GM18909 (cell line): Measurements from ENCODE around the gene ORM1.
"Not testable (repeated sequence)": the region's sequence is repeated elsewhere in the genome, so short reads cannot be mapped to it uniquely, and the experiment has no call there.

Experiments
- ATAC-seq: cut with Tn5 transposase; IDR thresholded peaks from one replicate; pipeline ENCODE4 v1.9.1; 2021; ENCODE audit warnings: mild to moderate bottlenecking; ENCODE audit not compliant: unreplicated experiment, poor library complexity

The ORM1 gene

DNA sequence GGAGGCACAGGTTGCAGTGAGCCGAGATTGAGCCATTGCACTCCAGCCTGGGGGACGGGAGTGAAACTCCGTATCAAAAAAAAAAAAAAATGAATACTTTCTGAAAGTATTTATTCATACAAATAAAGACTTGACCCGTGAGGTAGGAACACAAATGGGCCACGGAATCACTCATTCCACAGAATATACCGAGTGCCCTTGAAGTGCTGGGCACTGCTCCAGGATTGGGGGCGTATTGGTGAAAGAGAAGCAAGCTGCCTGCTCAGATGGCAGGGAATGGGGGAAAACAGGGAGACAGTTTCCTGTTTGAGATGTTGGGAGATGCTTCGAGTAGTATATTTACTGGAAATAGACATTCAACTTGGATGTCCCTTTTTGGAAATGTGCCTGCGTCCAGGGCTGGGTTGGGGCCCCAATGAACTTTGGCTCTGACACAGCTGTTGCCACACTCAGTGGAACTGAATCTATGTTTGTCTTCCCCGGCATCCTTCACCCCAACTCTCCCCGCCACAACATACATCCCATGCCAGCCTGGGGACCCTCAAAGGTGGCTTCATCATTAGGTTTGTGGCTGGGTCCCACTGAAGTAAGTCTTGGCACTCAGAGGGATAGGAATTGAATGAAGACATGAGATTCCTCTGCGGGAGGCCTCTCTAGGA is 609 bp upstream of the ORM1 start:
- ATAC-seq, result not testable (repeated sequence)

DNA sequence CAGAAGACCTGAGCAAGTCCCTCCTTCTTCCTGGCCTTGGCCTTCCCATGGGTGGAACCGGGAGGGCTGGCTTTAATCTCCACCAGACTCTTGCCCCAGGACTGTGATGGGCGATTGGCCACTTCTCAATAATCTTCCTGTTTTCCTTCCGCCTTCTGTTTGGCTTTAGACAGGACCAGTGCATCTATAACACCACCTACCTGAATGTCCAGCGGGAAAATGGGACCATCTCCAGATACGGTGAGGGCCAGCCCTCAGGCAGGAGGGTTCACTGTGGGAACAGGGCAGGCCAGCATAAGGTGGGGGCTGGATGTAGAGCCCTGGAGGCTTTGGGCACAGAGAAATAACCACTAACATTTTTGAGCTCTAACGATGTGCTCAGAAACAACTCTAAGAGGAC is 951 bp downstream of the ORM1 start:
- ATAC-seq, result not testable (repeated sequence)

DNA sequence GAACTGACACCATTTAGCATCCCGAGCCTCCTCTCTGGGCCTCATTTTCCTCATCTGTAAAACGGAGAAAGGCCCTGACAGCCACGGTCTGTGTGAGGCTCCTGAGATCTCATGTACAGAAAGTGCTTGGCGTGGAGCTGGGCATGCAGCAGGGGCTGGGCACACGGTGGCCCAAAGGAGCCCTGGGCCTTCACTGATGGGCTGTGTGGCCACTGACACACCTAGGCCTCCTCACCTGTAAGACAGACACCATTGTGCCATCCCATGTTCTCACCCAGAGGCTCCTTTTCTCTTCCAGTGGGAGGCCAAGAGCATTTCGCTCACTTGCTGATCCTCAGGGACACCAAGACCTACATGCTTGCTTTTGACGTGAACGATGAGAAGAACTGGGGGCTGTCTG is 1.6 kb downstream of the ORM1 start:
- ATAC-seq, result no peak

DNA sequence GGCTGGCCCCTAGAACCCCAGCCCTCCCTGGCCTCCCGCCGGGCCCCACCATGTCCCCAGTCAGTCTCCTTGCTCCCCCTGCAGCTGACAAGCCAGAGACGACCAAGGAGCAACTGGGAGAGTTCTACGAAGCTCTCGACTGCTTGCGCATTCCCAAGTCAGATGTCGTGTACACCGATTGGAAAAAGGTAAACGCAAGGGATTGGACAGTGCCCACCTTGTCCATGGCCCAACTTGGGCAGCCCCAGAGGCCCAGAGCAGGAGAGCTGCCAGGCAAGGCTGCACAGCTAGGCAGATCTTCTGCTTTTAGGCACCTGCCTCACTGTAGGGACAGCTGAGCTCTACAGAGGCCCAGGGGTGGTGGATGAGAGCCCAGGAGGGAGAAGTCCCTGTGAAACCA is 2.1 kb downstream of the ORM1 start:
- not testable (repeated sequence) for ATAC-seq

DNA sequence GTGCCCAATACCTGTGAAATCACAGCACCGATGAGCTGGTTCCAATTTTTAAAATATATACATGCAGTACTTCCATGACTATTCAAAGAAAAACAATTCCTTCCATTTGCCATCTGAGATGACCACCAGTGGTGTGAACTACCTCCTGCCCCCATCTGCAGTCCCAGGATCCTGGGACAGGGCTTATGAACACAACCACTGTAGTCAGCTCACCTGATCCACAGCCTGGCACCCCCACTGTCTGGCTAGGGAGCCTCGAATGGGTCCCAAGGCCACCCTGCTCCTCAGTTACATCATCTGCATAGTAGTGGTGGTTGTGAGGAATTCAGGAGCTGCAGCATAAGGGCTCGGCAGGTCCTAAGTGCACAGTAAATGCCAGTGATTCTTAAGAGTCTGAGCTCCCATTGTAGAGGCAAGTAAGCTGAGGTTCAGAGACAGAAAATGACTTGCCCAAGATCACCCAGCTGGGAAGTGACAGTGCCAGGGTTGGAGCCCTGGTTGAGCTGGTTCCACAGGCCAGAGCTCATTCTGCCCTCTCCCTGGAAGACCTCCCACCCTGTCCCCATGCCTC is 2.9 kb downstream of the ORM1 start:
- not testable (repeated sequence) for ATAC-seq

DNA sequence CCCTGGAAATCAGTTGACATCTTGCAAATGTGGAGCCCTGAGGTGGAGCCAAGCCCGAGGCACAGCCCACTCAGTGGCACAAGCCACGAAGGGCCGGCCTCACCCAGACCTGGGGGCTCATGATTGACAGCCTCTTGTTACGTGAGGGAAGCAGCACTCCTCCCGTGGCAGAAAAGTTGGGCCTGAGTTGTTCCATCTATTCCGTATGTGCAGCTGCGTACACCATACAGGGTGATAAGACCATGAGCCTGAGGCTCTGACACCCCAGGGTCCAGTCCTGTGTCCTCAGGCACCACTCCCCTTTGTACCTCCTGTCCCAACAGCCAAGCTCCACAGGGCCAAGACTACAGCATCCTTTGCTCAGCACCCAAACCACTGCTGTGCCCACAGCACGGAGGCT is 4.9 kb downstream of the ORM1 start:
- ATAC-seq, result no peak

DNA sequence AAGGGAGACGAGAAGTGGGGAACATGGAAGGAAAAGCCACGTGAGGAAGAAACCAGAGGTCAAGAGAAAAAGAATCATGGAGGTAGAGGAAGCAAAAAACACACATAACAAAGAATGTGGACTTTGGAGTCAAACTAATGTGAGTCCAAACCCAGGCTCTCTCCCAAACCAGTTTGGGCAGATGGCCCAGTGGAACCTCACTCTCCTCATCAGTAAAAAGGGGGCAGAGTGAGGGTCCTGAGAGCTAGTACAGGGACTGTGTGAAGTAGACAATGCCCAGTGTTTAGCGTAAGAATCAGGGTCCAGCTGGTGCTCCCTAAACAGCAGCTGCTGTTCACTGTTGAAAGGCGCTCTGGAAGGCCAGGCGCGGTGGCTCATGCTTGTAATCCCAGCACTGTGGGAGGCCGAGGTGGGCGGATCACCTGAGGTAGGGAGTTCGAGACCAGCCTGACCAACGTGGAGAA is 5.5 kb downstream of the ORM1 start:
- ATAC-seq, result not testable (repeated sequence)

DNA sequence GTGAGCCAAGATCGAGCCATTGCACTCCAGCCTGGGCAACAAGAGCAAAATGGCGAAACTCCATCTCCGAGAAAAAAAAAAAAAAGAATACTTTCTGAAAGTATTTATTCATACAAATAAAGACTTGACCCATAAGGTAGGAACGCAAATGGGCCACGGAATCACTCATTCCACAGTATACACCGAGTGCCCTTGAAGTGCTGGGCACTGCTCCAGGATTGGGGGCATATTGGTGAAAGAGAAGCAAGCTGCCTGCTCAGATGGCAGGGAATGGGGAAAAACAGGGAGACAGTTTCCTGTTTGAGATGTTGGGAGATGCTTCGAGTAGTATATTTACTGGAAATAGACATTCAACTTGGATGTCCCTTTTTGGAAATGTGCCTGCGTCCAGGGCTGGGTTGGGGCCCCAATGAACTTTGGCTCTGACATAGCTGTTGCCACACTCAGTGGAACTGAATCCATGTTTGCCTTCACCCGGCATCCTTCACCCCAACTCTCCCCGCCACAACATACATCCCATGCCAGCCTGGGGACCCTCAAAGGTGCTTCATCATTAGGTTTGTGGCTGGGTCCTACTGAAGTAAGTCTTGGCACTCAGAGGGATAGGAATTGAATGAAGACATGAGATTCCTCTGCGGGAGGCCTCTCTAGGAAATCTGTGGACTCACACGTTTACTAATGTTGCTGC is 6.2 kb downstream of the ORM1 start:
- not testable (repeated sequence) for ATAC-seq

DNA sequence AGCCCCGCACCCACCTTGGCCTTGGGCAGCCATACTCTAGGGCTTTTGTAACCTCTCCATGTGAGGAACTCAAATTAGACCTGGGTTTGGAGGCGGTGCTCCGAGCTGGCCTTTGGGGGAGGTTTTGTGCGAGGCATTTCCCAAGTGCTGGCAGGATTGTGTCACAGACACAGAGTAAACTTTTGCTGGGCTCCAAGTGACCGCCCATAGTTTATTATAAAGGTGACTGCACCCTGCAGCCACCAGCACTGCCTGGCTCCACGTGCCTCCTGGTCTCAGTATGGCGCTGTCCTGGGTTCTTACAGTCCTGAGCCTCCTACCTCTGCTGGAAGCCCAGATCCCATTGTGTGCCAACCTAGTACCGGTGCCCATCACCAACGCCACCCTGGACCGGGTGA is 6.7 kb downstream of the ORM1 start, which contains the start of gene ORM2:
Gene ORM2, plus strand, starts transcription at position 245 of the 398 bp plus-strand sequence. Its CDS starts 36 bp downstream, at position 281.
- ATAC-seq, result not testable (repeated sequence)

DNA sequence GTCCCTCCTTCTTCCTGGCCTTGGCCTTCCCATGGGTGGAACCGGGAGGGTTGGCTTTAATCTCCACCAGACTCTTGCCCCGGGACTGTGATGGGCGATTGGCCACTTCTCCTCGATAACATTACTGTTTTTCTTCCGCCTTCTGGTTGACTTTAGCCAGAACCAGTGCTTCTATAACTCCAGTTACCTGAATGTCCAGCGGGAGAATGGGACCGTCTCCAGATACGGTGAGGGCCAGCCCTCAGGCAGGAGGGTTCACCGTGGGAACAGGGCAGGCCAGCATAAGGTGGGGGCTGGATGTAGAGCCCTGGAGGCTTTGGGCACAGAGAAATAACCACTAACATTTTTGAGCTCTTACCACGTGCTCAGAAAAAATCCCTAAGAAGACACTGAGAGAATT is 7.7 kb downstream of the ORM1 start:
- no peak for ATAC-seq

DNA sequence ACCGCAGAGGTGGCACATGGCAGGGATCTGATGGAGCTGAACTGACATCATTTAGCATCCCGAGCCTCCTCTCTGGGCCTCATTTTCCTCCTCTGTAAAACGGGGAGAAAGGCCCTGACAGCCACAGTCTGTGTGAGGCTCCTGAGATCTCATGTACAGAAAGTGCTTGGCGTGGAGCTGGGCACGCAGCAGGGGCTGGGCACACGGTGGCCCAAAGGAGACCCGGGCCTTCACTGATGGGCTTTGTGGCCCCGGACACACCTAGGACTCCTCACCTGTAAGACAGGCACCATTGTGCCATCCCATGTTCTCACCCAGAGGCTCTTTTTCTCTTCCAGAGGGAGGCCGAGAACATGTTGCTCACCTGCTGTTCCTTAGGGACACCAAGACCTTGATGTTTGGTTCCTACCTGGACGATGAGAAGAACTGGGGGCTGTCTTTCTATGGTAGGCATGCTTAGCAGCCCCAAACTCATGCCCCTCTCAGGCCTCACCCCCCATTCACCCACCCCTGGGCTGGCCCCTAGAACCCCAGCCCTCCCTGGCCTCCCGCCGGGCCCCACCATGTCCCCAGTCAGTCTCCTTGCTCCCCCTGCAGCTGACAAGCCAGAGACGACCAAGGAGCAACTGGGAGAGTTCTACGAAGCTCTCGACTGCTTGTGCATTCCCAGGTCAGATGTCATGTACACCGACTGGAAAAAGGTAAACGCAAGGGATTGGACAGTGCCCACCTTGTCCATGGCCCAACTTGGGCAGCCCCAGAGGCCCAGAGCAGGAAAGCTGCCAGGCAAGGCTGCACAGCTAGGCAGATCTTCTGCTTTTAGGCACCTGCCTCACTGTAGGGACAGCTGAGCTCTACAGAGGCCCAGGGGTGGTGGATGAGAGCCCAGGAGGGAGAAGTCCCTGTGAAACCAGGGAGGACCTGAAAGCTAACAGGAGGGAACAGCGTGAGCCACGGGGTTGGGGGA is 8.6 kb downstream of the ORM1 start:
- not testable (repeated sequence) for ATAC-seq

DNA sequence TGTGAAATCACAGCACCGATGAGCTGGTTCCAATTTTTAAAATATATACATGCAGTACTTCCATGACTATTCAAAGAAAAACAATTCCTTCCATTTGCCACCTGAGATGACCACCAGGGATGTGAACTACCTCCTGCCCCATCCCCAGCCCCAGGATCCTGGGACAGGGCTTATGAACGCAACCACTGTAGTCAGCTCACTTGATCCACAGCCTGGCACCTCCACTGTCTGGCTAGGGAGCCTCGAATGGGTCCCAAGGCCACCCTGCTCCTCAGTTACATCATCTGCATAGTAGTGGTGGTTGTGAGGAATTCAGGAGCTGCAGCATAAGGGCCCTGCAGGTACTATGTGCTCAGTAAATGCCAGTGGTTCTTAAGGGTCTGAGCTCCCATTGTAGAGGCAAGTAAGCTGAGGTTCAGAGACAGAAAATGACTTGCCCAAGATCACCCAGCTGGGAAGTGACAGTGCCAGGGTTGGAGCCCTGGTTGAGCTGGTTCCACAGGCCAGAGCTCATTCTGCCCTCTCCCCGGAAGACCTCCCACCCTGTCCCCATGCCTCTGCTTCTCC is 9.7 kb downstream of the ORM1 start:
- ATAC-seq, result not testable (repeated sequence)

DNA sequence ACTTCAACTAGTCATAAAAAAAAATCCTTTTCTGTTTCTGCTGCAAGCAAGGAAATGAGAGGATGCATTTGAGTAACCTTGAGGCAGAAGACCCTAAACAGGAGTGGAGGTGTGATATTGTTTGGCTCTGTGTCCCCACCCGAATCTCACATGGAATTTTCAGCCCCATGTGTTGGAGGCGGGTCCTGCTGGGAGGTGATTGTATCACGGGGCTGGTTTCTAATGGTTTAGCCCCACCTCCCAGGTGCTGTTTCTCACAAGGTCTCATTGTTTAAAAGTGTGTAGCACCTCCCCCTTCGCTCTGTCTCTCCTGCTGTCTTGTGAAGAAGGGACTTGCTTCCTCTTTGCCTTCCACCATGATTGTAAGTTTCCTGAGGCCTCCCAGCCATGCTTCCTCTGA is 10.8 kb downstream of the ORM1 start:
- ATAC-seq, result not testable (repeated sequence)

DNA sequence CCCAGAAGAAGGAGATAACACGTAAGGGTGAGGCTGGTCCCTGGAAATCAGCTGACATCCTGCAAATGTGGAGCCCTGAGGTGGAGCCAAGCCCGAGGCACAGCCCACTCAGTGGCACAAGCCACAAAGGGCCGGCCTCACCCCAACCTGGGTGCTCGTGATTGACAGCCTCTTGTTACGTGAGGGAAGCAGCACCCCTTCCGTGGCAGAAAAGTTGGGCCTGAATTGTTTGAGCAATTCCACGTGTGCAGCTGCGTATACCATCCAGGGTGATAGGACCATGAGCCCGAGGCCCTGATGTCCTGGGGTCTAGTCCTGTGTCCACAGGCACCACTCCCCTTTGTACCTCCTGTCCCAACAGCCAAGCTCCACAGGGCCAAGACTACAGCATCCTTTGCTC is 11.6 kb downstream of the ORM1 start:
- no peak for ATAC-seq

DNA sequence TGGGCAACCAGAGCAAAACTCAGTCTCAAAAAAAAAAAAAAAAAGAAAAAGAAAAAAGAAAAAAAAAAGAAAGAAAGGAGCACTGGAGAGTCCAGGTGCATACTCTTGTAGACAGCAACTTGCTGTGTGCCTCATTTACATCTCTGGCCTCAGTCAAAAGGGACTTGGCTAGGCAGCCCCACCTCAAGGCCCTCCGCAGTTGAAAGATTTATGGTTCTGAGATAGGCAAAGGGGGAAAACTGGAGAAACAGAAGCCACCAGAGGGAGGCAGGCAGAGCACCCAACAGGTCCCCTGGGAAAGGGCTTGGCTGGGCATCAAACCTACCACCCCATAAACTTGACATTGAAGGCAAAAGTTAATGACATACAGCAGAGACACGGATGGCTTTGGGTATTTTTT is 12.8 kb downstream of the ORM1 start:
- no peak for ATAC-seq

DNA sequence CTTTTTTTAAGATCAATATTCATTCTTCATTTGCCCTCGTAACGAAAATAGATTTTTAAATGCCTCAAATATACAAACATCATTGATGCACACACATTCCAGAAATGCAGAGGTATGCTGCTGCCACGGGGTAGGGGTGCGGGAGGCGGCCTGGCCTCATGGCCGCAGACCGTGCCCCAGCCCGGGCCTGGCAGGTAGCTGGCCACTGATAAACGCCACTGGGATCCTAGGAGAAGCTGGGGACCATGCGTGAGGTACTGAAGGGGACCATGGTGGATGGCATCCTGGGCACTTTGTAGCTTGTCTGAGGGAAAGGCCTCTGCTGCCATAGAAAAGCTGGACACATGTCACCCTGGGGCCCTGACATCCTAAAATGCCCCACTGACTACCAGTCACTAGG is 13.3 kb downstream of the ORM1 start:
- no peak for ATAC-seq

DNA sequence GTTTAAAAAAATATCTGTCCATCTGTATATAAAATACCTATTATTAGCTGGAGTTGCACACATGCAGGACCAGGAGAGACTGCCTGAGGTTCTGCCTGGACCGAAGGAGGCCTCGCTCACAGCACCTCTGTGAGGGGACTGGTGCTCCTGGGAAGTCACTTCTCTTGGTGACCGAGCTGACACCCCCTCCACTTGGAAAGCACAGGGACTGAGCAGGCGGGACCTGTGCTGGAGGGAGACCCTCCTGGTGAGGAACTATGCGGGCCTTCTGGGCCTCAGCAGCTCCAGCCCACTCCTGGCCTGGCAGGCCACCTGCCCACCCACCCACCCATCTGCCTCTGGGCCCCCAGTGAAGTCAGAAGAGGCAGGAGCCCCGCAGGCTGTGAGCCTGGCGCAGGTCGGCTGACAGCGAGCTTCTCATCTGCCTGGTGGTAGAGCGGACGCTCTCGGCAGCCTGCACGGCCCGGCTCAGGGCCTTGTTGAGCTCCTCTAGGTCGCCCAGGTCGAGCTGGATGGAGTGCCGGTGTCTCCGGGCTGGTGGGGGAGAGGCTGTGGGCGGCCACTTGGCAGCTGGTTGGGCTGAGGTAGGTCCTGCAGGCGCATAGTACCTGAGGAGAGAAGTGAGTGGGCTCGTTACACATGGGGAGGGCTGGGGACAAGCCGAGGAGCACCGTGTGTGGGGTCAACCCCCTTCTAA is 13.9 kb downstream of the ORM1 start:
- no peak for ATAC-seq

DNA sequence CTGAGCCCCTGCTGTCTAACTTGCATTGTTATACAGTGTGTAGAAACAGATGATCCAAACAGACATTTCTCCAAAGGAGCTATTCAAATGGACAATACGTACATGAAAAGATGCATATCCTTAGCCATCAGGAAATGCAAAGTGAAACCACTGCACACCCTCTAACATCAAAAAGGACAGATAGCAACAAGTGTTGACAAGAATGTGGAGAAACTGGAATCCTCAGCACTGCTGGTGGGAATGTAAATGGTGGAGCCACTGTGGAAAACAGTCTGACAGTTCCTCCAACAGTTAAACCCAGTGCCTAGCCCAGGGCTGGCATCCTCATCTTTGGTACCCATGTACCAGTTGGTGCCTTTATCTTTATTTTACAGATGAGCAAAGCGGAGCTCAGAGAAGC is 15.3 kb downstream of the ORM1 start:
- ATAC-seq, result no peak

DNA sequence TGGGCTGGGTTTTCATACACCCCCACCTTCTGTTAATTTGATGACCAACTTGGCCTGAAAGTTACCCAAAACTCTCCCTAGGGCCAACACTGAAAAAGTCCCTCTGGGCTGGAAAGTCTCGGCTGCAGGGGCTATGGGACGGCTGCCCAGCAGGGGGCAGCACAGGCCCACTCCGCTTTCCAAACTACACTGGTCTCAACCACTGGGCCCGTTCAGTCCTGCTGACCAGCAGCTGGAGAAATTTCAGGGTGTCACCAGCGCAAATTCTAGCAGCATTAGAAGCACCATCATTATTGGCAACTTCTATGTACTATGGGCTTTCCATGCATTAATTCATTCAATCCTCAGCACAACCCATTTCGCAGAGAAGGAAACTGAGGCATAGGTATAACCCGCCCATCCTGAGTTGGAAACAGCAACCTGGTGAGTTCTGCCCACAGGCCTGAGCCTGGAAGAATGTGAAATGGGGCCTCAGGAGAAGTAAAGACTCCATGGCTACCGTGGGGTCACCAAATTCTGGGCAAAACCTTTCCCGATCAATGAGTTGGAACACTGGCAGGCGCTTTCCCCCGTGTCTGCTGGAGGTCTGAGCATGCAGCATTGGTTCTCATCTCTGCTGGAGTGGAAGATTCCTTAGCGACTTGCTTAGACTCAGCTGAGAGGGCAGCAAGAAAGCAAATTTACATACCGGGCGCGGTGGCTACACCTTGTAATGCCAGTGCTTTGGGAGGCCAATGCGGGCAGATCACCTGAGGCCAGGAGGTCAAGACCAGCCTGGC is 16.4 kb downstream of the ORM1 start:
- ATAC-seq, result peak; percentile 65
